22Rv1 (cell line): ENCODE measurements around the gene WWTR1.

Experiments used
- ZFX ChIP-seq: fragments of 450-650 bp; IDR thresholded peaks from 2 replicates; pipeline ENCODE4 v1.6.1; 2017; ENCODE audit warnings: antibody characterized with exemption, borderline replicate concordance
- TF ChIP-seq, protein P1 (sequence below): fragments of 450-650 bp; IDR thresholded peaks from 2 replicates; pipeline ENCODE4 v1.5.1; 2017; ENCODE audit warnings: mild to moderate bottlenecking

DNA sequence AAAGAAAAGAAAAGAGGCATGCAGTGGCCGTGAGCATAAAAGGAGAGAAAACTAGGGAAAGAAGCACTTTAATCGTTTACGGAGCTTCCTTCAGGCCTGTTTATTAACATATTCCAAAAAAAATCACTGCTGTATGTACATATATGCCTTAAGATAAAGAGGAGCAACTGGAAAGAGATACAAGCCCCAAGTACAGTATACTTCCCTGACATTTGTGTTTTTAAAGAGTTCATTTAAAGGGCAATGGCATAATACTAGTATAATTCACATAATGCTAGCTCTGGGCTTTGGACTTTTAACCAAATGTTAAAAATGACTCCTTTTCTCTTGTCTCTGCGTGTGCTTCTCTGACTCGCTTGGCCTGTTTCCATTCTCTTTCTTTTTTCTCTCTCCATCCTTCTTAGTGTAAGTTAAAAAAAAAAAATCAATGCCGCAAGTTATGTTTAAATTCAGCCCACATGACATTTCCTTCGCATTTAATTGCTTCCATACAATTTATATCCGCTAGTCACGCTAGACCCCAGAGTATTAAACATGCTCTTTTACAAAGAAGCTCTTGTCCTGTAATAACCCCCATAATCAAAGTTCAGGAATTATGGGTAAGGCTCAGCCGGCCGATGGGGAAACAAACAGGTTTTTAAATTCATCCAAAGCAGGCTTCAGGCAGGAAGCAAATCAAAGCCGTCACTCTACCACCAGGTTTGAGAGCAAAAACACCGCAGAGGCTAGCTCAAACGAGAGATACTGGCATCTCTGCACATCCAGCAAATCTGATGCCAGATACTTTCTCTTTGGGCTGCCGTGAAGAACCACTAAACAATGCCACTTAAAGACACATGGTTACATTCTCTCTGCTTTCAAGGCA lies 19.4 kb downstream of the WWTR1 start:
- TF ChIP-seq, protein P1, sequence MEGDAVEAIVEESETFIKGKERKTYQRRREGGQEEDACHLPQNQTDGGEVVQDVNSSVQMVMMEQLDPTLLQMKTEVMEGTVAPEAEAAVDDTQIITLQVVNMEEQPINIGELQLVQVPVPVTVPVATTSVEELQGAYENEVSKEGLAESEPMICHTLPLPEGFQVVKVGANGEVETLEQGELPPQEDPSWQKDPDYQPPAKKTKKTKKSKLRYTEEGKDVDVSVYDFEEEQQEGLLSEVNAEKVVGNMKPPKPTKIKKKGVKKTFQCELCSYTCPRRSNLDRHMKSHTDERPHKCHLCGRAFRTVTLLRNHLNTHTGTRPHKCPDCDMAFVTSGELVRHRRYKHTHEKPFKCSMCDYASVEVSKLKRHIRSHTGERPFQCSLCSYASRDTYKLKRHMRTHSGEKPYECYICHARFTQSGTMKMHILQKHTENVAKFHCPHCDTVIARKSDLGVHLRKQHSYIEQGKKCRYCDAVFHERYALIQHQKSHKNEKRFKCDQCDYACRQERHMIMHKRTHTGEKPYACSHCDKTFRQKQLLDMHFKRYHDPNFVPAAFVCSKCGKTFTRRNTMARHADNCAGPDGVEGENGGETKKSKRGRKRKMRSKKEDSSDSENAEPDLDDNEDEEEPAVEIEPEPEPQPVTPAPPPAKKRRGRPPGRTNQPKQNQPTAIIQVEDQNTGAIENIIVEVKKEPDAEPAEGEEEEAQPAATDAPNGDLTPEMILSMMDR: no peak
- no peak for TF ChIP-seq ZFX
